Activated naive CD8-positive, alpha-beta T cell treated with anti-CD3 and anti-CD28 coated beads, Interleukin-2, amount 50 U/mL, for 24 hours (primary cell): Measurements from ENCODE around the gene LYVE1.
A peak's percentile ranks its signal among the peaks of the same experiment; 100 is the strongest.

ENCODE experiments used
- ATAC-seq: fragments of 150-1000 bp; cut with Tn5 transposase; one replicate; pipeline ENCODE4 v1.10.0; 2021
- DNase-seq: peaks from one replicate; pipeline ENCODE4 v3.0.0; 2021
- H3K27ac Mint-ChIP-seq: one replicate; pipeline ENCODE4 v1.8.0; 2021; ENCODE audit warnings: mild to moderate bottlenecking, mixed read lengths
- H3K27me3 Mint-ChIP-seq: one replicate; pipeline ENCODE4 v1.8.0; 2021; ENCODE audit warnings: mixed read lengths
- H3K36me3 Mint-ChIP-seq: one replicate; pipeline ENCODE4 v1.8.0; 2021; ENCODE audit warnings: low read depth, mixed read lengths
- H3K4me1 Mint-ChIP-seq: one replicate; pipeline ENCODE4 v1.8.0; 2021; ENCODE audit warnings: mixed read lengths
- H3K4me3 Mint-ChIP-seq: one replicate; pipeline ENCODE4 v1.8.0; 2021; ENCODE audit warnings: mild to moderate bottlenecking, moderate library complexity, mixed read lengths
- H3K9me3 Mint-ChIP-seq: one replicate; pipeline ENCODE4 v1.8.0; 2021; ENCODE audit warnings: mixed read lengths

LYVE1 gene

DNA sequence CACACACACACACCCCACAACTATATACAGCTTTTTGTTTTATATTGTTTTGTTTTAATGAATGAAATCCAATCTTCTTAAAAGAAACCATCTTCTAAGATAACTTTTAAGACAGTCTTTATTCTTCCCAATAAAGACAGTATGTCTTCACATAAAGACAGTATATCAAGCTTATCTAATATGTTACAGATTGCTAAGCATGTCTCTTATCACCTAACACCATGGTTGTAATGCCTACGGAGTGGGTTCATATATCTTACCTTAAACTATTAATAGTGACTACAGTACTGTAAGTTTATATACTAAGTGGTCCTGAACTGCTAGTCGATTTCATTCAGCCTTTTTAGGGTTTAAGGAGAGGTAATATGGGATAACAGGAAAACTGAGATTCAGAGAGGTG is 35.9 kb downstream of the LYVE1 start:
- no peak overlapping the region for H3K27ac Mint-ChIP-seq
- H3K27me3 Mint-ChIP-seq = no peaks in the 10 kb centered on the region
- ATAC-seq (no peak), DNase-seq (no peak)
- H3K4me1 Mint-ChIP-seq = peaks cover 19% of the 10 kb centered on the region
- peaks cover 12% of the 10 kb centered on the region for H3K36me3 Mint-ChIP-seq
- H3K4me3 Mint-ChIP-seq = no peak overlapping the region
- no peaks in the 10 kb centered on the region for H3K9me3 Mint-ChIP-seq

DNA sequence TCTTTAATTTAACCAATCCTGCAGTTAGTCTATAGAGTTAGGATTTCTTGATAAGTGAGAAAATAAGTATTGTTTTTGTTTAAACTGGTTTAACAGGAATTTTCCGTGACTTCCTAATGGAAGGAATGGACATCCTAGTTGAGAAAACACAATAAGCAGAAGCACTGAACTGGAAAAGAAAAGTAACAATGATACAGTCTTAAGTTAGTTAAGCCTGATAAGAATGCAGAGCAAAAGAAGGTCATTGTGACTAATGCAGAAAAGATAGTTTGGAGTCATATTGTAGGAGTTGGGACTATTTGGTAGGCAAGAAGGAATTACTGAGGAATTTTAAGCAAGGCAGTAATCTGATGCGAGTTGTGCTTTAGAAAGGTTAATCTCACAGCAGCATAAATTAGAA is 39.2 kb downstream of the LYVE1 start:
- ATAC-seq = no peak
- H3K9me3 Mint-ChIP-seq = no peaks in the 10 kb centered on the region
- no peak overlapping the region for H3K4me3 Mint-ChIP-seq
- peaks cover 20% of the 10 kb centered on the region for H3K4me1 Mint-ChIP-seq
- no peaks in the 10 kb centered on the region for H3K27me3 Mint-ChIP-seq
- H3K36me3 Mint-ChIP-seq = peaks cover 31% of the 10 kb centered on the region
- no peak overlapping the region for H3K27ac Mint-ChIP-seq
- no peak for DNase-seq

DNA sequence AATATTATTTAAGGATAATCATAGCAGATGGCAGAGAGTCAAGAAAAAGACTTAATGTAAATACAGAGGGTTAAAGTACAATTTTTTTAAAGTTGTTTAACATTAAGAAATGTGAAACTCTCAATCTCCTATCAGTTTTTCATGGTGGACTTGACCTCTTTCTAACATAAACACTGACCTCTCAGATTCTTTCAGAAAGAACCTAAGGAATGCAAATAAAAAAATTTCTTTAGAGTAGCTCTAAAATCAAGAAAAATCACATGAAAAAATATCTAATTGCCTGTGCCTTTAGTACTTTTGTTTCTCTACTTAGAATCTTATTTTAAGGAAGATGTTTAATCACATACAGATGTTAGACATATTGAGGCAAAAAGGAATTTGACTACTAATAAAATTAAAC is 40.3 kb downstream of the LYVE1 start:
- H3K4me3 Mint-ChIP-seq = no peak overlapping the region
- DNase-seq (no peak), ATAC-seq (no peak)
- peaks cover 35% of the 10 kb centered on the region for H3K36me3 Mint-ChIP-seq
- peaks cover 20% of the 10 kb centered on the region for H3K4me1 Mint-ChIP-seq
- no peak overlapping the region for H3K27ac Mint-ChIP-seq
- no peaks in the 10 kb centered on the region for H3K27me3 Mint-ChIP-seq
- no peaks in the 10 kb centered on the region for H3K9me3 Mint-ChIP-seq

DNA sequence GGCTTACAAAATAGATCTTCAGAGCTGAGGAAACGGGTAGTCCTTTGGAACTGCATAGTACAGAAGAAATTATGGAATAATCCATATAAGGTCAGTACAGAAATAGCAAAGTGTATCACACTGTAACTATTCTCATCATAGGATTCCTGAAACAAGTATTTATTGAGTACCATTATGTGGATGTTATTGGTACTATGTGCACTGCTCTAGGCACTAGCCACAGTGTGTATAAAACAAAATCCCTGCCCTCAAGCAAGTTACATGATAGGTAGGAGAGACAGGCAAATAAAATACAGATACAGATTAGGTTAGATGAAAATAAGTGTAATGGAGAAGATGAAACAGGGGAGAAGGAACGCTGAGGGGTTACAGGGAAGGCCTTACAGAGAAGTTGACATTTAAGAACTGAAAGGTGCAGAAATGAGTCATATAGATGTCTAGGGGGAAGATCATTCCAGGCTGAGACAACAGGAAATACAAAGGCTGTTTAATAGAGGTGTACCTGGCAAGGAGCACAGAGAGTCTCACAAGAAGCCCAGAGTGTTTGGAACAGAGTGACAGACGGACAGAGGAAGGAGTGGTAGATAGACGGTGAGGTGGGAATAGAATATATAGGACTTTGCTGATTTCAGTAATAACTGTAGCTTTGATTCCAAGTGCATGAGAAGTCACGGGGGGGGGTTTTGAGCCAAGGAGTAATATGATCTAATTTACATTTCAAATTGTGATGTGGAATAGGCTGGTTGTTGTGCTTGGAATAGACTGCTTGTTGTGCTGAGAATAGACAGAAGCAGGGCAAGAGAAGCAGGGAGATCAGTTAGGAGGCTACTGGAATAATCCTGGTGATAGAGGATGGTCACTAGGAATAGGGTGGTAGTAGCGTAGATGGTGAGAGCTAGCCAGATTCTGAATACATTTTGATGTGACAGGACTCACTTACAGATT is 41.2 kb downstream of the LYVE1 start:
- Mint-ChIP-seq H3K27ac (peak overlapping the region; percentile 60), H3K4me3 (peak overlapping the region; percentile 21), H3K27me3 (no peaks in the 10 kb centered on the region), H3K4me1 (peaks cover 20% of the 10 kb centered on the region), H3K9me3 (no peaks in the 10 kb centered on the region), H3K36me3 (peaks cover 33% of the 10 kb centered on the region)
- DNase-seq = no peak
- ATAC-seq = peak; percentile 99

DNA sequence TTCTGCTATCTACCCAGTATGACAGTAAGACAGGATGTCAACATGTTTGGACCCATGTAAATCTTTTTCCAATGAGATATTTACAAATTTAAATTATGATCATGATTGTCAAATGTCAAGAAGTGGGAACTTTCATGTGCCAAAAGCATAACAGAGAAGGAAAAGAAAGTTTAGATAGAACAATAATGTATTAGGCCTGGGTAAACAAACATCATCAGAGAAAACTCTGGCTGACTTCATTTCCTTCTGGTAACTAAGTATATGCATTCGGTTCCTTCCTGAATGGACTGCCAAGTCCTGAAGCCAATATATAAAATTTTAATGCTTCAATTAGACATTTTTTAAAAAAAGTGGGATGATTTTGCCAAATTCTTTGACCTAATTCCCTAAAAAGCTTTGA is 44.0 kb downstream of the LYVE1 start:
- H3K36me3 Mint-ChIP-seq = peaks cover 34% of the 10 kb centered on the region

DNA sequence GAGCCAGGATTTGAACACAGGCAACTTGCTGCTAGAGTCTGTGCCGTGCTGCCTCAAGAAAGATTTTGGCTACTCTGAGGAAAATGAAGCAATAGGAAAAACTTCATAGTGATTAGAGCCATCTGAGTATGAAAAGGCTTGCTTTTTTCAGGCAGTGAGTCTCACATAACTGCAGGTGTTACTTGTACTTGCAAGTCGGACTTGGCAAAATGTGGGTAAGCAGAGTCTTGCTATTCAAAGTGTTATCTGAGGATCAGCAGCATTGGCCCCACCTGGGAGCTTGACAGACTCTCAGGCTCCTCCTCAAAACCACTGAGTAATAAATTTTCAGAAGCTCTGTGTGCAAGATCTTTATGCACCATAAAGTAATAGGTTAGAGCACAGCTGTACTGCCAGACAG is 45.5 kb downstream of the LYVE1 start:
- no peaks in the 10 kb centered on the region for H3K9me3 Mint-ChIP-seq
- H3K4me3 Mint-ChIP-seq = no peak overlapping the region
- ATAC-seq (no peak), DNase-seq (no peak)
- H3K27ac Mint-ChIP-seq = no peak overlapping the region
- peaks cover 20% of the 10 kb centered on the region for H3K4me1 Mint-ChIP-seq
- no peaks in the 10 kb centered on the region for H3K27me3 Mint-ChIP-seq
- H3K36me3 Mint-ChIP-seq = peaks cover 27% of the 10 kb centered on the region

More for the DNA sequence above, 44.0 kb downstream of the LYVE1 start:
- ATAC-seq (no peak), DNase-seq (no peak)
- Mint-ChIP-seq H3K27ac (no peak overlapping the region), H3K27me3 (no peaks in the 10 kb centered on the region), H3K4me1 (peaks cover 20% of the 10 kb centered on the region), H3K9me3 (no peaks in the 10 kb centered on the region), H3K4me3 (no peak overlapping the region)

DNA sequence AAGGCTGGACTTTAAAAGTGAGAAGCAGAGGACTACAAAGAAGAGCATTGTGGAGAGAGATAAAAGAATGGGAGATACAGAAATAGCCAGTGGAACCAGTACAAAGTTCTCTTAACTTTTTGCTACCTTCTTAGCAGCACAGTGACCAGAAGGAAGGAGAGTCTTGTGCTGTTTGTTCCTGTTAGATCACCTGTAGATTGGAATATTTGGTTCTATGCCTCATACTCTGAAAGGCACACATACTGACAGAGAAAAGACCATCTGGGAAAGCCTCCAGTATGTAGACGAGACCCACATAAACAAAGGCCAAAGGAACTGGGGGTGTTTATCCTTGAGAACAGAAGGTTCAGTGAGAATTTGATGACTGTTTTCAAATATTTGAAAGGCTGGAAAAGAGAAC is 46.2 kb downstream of the LYVE1 start:
- peaks cover 27% of the 10 kb centered on the region for H3K36me3 Mint-ChIP-seq

DNA sequence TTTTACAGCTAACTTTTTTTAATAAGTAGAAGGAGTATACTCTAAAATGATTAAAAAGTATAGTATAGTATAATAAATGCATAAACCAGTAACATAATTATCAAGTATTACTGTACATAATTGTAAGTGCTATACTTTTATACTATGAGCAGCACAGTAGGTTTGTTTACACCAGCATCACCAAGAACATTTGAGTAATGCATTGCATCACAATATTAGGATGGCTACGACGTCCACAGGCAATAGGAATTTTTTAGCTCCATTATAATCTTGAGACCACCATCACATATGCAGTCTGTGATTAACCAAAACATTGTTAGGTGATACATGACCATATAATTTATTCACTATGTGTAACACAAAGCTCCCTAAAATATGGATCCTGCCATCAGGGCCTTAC is 47.9 kb downstream of the LYVE1 start:
- Mint-ChIP-seq H3K4me3 (no peak overlapping the region), H3K9me3 (no peaks in the 10 kb centered on the region), H3K4me1 (no peaks in the 10 kb centered on the region), H3K36me3 (peaks cover 23% of the 10 kb centered on the region), H3K27me3 (no peaks in the 10 kb centered on the region), H3K27ac (no peak overlapping the region)
- ATAC-seq = no peak
- no peak for DNase-seq

More for the DNA sequence above, 46.2 kb downstream of the LYVE1 start:
- no peaks in the 10 kb centered on the region for H3K9me3 Mint-ChIP-seq
- DNase-seq (no peak), ATAC-seq (no peak)
- H3K4me1 Mint-ChIP-seq = peaks cover 15% of the 10 kb centered on the region
- no peak overlapping the region for H3K27ac Mint-ChIP-seq
- H3K27me3 Mint-ChIP-seq = no peaks in the 10 kb centered on the region
- H3K4me3 Mint-ChIP-seq = no peak overlapping the region

DNA sequence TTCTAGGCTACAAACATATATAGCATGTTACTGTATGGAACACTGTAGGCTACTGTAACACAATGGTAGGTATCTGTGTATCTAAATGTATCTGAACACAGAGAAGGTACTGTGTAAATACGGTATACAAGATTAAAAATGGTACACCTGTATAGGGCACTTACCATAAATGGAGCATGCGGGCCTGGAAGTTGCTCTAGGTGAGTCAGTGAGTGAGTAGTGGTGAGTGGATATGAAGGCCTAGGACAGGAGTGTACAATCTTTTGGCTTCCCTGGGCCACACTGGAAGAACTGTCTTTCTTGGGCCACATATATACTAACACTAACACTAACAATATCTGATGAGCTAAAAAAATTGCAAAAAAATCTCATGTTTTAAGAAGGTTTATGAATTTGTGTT is 48.8 kb downstream of the LYVE1 start:
- Mint-ChIP-seq H3K9me3 (no peaks in the 10 kb centered on the region), H3K4me1 (no peaks in the 10 kb centered on the region), H3K36me3 (peaks cover 17% of the 10 kb centered on the region), H3K4me3 (no peak overlapping the region), H3K27me3 (no peaks in the 10 kb centered on the region), H3K27ac (no peak overlapping the region)
- ATAC-seq (no peak), DNase-seq (no peak)

DNA sequence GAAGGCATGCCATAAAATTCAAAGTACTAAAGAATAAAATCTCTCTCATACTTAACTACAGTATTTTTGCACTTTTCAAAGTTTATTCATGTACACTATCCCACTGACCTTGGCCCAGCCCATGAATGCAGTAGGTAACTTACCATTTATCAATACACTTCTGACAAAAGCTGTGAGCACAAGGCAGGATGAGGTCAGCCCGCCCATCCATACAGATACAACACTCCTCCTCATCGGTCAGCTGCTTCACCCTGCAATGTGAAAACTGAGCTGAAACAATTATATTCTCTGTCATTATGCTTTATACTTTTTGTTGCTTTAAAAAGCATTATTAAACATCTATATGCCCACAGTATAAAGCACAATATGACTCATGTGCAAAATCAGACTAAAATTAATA is 49.6 kb downstream of the LYVE1 start:
- DNase-seq = no peak
- Mint-ChIP-seq H3K4me3 (no peak overlapping the region), H3K27me3 (no peaks in the 10 kb centered on the region), H3K4me1 (no peaks in the 10 kb centered on the region), H3K9me3 (no peaks in the 10 kb centered on the region), H3K27ac (no peak overlapping the region), H3K36me3 (peaks cover 16% of the 10 kb centered on the region)
- no peak for ATAC-seq

DNA sequence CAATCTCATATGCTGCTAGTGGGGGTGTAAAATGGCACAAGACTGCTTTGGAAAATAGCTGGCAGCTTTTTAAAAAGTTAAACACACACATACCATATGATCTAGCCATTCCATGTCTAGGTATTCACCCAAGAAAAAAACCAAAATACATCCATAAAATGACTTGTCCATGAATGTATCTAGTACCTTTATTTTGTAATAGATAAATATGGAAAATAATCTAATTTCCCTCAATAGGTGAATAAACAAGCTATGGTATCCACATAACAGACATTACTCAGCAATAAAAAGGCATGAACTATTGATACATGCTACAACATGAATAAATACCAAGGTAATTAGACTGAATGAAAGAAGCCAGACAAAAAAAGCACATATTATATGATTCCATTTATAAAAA is 50.3 kb downstream of the LYVE1 start:
- no peak for ATAC-seq
- no peaks in the 10 kb centered on the region for H3K27me3 Mint-ChIP-seq
- H3K4me1 Mint-ChIP-seq = peaks cover 1% of the 10 kb centered on the region
- no peak overlapping the region for H3K27ac Mint-ChIP-seq
- no peak for DNase-seq
- H3K9me3 Mint-ChIP-seq = no peaks in the 10 kb centered on the region
- H3K4me3 Mint-ChIP-seq = no peak overlapping the region
- H3K36me3 Mint-ChIP-seq = peaks cover 13% of the 10 kb centered on the region

DNA sequence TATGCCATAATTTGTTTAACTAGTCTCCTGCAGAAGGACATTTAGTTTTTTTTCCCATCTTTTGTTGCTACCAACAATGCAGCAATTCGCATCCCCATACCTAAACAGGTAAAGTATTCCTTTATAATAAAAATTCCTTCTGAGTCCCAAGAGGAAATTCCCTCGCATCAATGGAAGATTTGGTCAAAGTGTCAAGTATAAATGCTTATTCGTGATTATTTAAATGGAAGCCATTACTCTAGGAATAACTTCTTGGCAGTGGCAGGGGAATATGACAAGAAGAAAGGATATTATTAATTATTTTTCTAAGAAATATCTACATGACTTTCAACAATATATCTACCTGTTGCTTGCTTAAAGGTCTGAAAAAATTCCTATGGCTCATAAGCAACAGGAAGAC is 53.0 kb downstream of the LYVE1 start:
- peaks cover 3% of the 10 kb centered on the region for H3K4me1 Mint-ChIP-seq
- no peaks in the 10 kb centered on the region for H3K9me3 Mint-ChIP-seq
- no peak overlapping the region for H3K27ac Mint-ChIP-seq
- DNase-seq (no peak), ATAC-seq (no peak)
- peaks cover 11% of the 10 kb centered on the region for H3K36me3 Mint-ChIP-seq
- H3K4me3 Mint-ChIP-seq = no peak overlapping the region
- no peaks in the 10 kb centered on the region for H3K27me3 Mint-ChIP-seq

DNA sequence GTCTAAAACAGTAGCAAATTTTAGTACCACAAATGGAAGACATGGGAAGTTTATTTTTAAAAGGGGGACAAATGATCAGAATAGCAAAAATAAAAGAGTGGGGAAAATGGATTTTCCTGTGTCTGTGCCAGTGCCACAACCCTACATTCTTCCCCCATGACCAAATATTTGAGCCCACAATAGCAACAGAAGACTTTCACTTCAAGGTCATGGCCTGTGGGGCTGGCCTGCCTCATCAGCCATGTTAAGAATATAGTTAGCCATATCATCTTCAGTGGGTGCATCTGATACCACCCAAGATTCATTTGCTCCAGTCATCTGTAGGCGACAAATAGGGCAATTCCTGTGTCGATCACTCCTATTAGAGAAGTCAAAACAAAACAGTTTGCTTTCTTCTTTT is 53.8 kb downstream of the LYVE1 start:
- DNase-seq = no peak
- Mint-ChIP-seq H3K27ac (no peak overlapping the region), H3K27me3 (no peaks in the 10 kb centered on the region), H3K9me3 (no peaks in the 10 kb centered on the region), H3K4me1 (peaks cover 3% of the 10 kb centered on the region), H3K36me3 (peaks cover 11% of the 10 kb centered on the region), H3K4me3 (no peak overlapping the region)
- no peak for ATAC-seq

DNA sequence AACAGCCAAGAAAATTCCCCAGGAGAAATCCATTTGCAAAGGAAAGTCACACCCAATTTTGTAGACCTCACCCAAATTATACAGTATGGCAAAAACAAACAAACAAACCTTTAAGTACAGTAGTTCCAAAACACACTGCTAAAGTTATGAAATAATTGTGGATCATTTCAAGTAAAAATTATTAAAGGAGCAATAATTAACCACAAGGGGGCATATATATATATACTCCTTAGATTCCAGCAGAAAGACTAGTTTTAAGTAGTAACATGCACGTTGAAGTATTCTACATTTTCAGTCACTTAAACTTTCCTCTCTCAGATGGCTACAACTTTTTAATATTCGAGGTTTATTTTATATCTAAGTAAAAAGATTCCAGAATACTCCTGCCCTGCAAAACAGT is 54.3 kb downstream of the LYVE1 start:
- Mint-ChIP-seq H3K36me3 (peaks cover 11% of the 10 kb centered on the region), H3K9me3 (no peaks in the 10 kb centered on the region), H3K4me3 (no peak overlapping the region), H3K4me1 (peaks cover 3% of the 10 kb centered on the region), H3K27me3 (no peaks in the 10 kb centered on the region), H3K27ac (no peak overlapping the region)
- DNase-seq (no peak), ATAC-seq (no peak)

DNA sequence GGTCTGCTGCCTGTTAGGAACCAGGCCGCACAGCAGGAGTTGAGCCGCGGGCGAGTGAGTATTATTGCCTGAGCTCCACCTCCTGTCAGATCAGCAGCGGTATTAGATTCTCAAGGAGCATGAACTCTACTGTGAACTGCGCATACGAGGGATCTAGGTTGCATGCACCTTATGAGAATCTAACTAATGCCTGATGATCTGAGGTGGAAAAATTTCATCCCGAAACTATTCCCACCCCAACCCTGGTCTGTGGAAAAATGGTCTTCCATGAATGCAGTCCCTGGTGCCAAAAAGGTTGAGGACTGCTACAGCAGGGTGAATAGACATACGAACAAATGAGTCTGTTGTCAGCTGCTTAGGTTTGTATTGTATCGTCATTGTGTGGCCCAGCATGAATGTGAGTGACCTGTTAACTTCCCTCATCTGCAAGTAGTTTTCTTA is 57.3 kb downstream of the LYVE1 start:
- ATAC-seq (no peak), DNase-seq (no peak)
- Mint-ChIP-seq H3K4me3 (no peak overlapping the region), H3K36me3 (peaks cover 6% of the 10 kb centered on the region), H3K27me3 (no peaks in the 10 kb centered on the region), H3K27ac (no peak overlapping the region), H3K9me3 (no peaks in the 10 kb centered on the region), H3K4me1 (peaks cover 3% of the 10 kb centered on the region)
